Measurements from ENCODE around the gene IQCH. TPM values are rescaled to one million over a fixed set of nuclear protein-coding genes. Genes with fewer than 3 reads are reported as not detected.
A peak's percentile ranks its signal among the peaks of the same experiment; 100 is the strongest.

IQCH gene
- total and polyA plus RNA-seq, 7 donors = 0.36 to 3.8 (median 1.4) TPM

DNA sequence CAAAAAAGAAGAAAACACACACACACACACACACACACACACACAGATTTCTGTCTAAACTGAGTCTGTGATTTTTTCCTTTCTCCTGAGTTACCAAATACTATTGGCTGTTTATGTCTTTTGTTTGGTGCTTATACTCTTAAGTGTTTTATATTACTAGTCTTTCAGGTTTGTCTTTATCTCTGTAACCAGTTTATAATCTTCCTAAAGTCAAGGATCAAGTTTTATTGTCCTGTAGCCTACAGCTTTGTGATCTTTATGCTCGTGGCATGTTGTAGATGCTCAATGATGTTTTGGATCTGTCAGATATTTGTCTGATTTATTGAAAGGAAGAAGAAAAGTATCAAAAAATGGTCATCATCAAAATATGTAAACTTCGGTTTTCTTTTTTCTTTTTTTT is 292.5 kb downstream of the IQCH start:
- Histone ChIP-seq H3K27ac (peak overlapping the region in 3 of 4 donors; percentile 41 to 73 (median 67)), H3K27me3 (no peaks in the 10 kb centered on the region), H3K4me1 (peaks cover 0 to 51% (median 33%) of the 10 kb centered on the region in 4 donors), H3K36me3 (peaks cover 0 to 41% (median 6%) of the 10 kb centered on the region in 4 donors), H3K9me3 (no peaks in the 10 kb centered on the region), H3K4me3 (no peak overlapping the region)
- TF ChIP-seq CTCF (IDR thresholded peaks at IDR 0.05) (no peak), POLR2AphosphoS5 (IDR thresholded peaks at IDR 0.05) (no peak), POLR2A (IDR thresholded peaks at IDR 0.05) (no peak), EP300 (IDR thresholded peaks at IDR 0.05) (no peak)
- 30 to 73% methylated on average over 2 of the region's 2 CpGs for WGBS, 2 donors
- no peak for DNase-seq
- intact Hi-C loops (cut with DNase I) = loop anchor here (10.0 kb wide), 1 partner anchor 658 kb away; the partner anchor contains the start of gene CALML4

GRCh38 chr15:67547836-67548235 is 293.2 kb downstream of the IQCH start:
- Histone ChIP-seq H3K9me3 (no peaks in the 10 kb centered on the region), H3K27ac (peak overlapping the region in 3 of 4 donors; percentile 41 to 73 (median 67)), H3K4me3 (no peak overlapping the region), H3K4me1 (peaks cover 0 to 51% (median 33%) of the 10 kb centered on the region in 4 donors), H3K36me3 (peaks cover 0 to 48% (median 6%) of the 10 kb centered on the region in 4 donors), H3K27me3 (no peaks in the 10 kb centered on the region)
- no peak for DNase-seq
- no peak for TF ChIP-seq CTCF (IDR thresholded peaks at IDR 0.05)
- no peak for TF ChIP-seq POLR2AphosphoS5 (IDR thresholded peaks at IDR 0.05)
- no peak for TF ChIP-seq EP300 (IDR thresholded peaks at IDR 0.05)
- no peak for TF ChIP-seq POLR2A (IDR thresholded peaks at IDR 0.05)
- intact Hi-C loops (cut with DNase I) = loop anchor here (10.0 kb wide), 1 partner anchor 657 kb away; the partner anchor contains the start of gene CALML4
- WGBS, 2 donors = 43 to 78% methylated on average over 3 of the region's 3 CpGs

DNA sequence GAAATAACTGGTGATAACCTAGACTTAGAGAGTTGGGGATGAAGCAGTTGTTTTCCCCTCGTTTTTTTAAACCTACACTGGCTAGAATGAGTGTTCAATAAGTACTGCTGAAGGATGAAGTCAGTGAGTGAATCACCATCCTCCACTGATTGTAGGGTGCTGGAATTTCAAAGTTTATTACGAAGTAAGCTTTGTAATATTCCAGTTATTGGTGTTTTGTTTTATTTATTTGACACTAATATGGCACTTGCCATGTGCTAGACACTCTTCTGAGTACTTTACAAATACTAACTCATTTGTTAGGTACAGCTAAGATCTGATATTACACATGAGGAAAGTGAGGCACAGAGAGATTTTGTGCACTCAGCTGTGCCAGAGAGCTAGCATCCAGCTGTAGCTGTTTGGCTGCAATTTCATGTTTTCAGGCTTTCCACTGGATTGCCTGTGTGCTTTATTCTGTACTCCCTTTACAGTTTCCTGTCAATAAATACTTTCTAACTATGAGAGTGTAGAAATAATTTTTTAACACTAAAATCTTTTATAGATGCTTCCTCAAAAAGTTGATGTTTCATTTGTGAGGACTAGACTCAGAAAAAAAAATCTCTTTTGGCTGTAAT is 293.8 kb downstream of the IQCH start:
- peak overlapping the region in 1 of 4 donors; percentile 23 for H3K4me3 ChIP-seq
- no peak for DNase-seq
- no peaks in the 10 kb centered on the region for H3K9me3 ChIP-seq
- intact Hi-C loops (cut with DNase I) = loop anchor here (10.0 kb wide), 1 partner anchor 656 kb away; the partner anchor contains the start of gene CALML4
- H3K27ac ChIP-seq = peak overlapping the region in 3 of 4 donors; percentile 41 to 73 (median 67)
- TF ChIP-seq EP300 (IDR thresholded peaks at IDR 0.05) (no peak), POLR2AphosphoS5 (IDR thresholded peaks at IDR 0.05) (no peak), POLR2A (IDR thresholded peaks at IDR 0.05) (no peak), CTCF (IDR thresholded peaks at IDR 0.05) (no peak)
- H3K4me1 ChIP-seq = peaks cover 0 to 47% (median 30%) of the 10 kb centered on the region in 4 donors
- no peaks in the 10 kb centered on the region for H3K27me3 ChIP-seq
- H3K36me3 ChIP-seq = peaks cover 0 to 49% (median 6%) of the 10 kb centered on the region in 4 donors
- WGBS, 2 donors = 68 to 70% methylated on average over 2 of the region's 2 CpGs

DNA sequence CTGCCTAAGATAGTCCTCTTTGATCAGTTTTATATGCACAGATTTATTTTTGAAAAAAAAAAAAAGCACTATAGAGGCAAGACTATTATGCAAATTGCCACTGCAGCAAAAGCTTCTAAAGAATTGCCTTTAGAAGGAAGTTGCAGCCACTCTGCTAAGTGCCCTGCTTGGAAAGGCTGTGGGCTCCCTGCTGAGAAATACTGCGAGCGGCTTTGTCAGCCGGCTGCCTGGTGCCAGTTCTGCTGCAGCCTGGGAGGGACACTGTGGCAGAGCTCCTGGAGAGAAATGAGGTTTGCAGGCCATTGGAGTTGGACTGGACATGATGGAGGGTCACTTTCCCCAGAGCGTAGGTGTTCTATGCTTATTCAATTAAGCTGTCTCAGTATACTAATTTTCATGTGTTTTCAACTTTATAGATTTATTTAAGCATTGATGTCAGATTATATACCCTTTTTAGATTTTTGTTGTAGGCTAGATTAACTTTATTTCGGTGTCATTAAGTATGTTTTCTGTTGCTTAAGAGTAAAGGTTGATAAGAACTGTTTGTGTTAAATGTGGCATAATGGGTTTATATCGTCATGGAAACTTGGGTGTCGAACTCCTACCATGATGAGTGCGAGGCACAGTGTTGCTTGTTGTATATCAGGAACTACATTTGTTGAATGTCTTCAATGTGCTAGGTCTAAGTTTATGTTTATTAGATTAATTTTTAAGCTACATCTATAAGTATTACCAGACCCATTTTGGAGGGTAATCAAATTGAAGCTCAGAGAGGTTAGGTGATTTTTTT is 294.5 kb downstream of the IQCH start:
- peak; percentile 66 for DNase-seq
- H3K27ac ChIP-seq = peak overlapping the region in 3 of 4 donors; percentile 41 to 73 (median 67)
- no peaks in the 10 kb centered on the region for H3K9me3 ChIP-seq
- H3K4me1 ChIP-seq = peaks cover 0 to 40% (median 23%) of the 10 kb centered on the region in 4 donors
- H3K4me3 ChIP-seq = peak overlapping the region in 1 of 4 donors; percentile 23
- H3K27me3 ChIP-seq = no peaks in the 10 kb centered on the region
- intact Hi-C loops (cut with DNase I) = loop anchor here (10.0 kb wide), 1 partner anchor 656 kb away; the partner anchor contains the start of gene CALML4
- 32 to 67% methylated on average over 8 of the region's 8 CpGs for WGBS, 2 donors
- TF ChIP-seq EP300 (IDR thresholded peaks at IDR 0.05) (no peak), POLR2AphosphoS5 (IDR thresholded peaks at IDR 0.05) (peak in 1 of 4 donors; percentile 33), CTCF (IDR thresholded peaks at IDR 0.05) (no peak), POLR2A (IDR thresholded peaks at IDR 0.05) (no peak)
- peaks cover 0 to 49% (median 6%) of the 10 kb centered on the region in 4 donors for H3K36me3 ChIP-seq

Data from sigmoid colon (tissue), 7 donors.